ENCODE results near the gene PLEKHA4.

DNA sequence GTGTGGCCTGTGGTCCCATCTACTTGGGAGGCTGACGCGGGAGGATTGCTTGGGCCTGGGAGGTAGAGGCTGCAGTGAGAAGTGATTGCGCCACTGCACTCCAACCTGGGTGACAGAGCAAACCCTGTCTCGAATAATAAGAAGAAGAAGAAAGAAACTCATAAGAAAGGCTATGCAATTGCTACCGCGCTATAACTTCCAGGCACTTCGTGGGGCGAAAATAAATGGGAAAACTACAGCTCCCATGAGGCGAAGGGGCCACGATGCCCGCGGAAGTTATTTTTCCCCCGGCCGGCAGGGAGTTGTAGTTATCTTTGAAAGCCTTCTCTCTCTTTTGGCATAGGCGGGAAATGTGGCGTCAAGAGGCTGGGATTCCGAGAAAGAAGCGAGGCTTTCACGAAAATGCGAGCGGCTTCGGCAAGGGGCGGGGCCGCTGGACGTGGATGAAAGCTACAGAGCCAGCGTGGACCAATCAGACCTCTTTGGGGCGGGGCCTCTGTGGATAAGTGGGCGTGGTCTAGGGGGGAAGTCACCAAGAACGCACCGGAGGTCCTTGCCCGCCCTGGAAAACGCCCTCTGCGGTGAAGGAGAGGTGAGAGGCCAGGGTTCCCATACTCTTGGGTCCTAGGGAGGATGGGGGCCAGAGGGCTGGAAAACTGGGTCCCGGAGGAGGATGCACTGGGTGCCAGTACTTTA, 31.5 kb upstream of the PLEKHA4 start, which contains the start of gene NUCB1:
- no peak for TF ChIP-seq EZH2 (IDR thresholded peaks at IDR 0.05; ENCODE audit: borderline replicate concordance, low read depth, low read length, poor library complexity, severe bottlenecking)
- TF ChIP-seq, protein P1, sequence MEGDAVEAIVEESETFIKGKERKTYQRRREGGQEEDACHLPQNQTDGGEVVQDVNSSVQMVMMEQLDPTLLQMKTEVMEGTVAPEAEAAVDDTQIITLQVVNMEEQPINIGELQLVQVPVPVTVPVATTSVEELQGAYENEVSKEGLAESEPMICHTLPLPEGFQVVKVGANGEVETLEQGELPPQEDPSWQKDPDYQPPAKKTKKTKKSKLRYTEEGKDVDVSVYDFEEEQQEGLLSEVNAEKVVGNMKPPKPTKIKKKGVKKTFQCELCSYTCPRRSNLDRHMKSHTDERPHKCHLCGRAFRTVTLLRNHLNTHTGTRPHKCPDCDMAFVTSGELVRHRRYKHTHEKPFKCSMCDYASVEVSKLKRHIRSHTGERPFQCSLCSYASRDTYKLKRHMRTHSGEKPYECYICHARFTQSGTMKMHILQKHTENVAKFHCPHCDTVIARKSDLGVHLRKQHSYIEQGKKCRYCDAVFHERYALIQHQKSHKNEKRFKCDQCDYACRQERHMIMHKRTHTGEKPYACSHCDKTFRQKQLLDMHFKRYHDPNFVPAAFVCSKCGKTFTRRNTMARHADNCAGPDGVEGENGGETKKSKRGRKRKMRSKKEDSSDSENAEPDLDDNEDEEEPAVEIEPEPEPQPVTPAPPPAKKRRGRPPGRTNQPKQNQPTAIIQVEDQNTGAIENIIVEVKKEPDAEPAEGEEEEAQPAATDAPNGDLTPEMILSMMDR (conservative IDR thresholded peaks at IDR 0.05; ENCODE audit: low read depth, low read length) = peak; percentile 10; the same call in 1 of the 2 replicates
